HL-60/S4 (cell line): ENCODE data around the gene METTL1.

Source experiments
- in situ Hi-C: fragments of 300-500 bp; cut with MboI; formaldehyde crosslinking; loops from 2 replicates; pipeline ENCODE4 v1.14.3; 2022; ENCODE audit warnings: low sequenced_read_pairs

The METTL1 gene

GRCh38 chr12:57755194-57755453 is 16.8 kb downstream of the METTL1 start:
- in situ Hi-C loops = no loop called here

- in situ Hi-C loops = no loop called here
Measured at GRCh38 chr12:57754411-57755193, 17.3 kb downstream of the METTL1 start, which contains the start of gene MARCHF9. TSS of gene MARCHF9 (plus strand) at chr12:57755103. CDS start at chr12:57755529, 426 bp downstream.

GRCh38 chr12:57753756-57754337 is 18.1 kb downstream of the METTL1 start:
- in situ Hi-C loops = no loop called here

GRCh38 chr12:57752668-57753000 is 19.3 kb downstream of the METTL1 start:
- in situ Hi-C loops = no loop called here

GRCh38 chr12:57751788-57752667 is 19.9 kb downstream of the METTL1 start, which contains the start of gene CDK4:
TSS of gene CDK4 (minus strand) at chr12:57752310. CDS start at chr12:57751717, 593 bp downstream.
- in situ Hi-C loops = no loop called here

GRCh38 chr12:57751432-57751787 is 20.5 kb downstream of the METTL1 start:
- in situ Hi-C loops = no loop called here

GRCh38 chr12:57750561-57751431 is 21.1 kb downstream of the METTL1 start:
- in situ Hi-C loops = no loop called here

GRCh38 chr12:57749061-57749460 is 22.8 kb downstream of the METTL1 start:
- in situ Hi-C loops = no loop called here

- in situ Hi-C loops = no loop called here
Measured at GRCh38 chr12:57746025-57746424, 25.9 kb downstream of the METTL1 start.

GRCh38 chr12:57745485-57745881 is 26.4 kb downstream of the METTL1 start:
- in situ Hi-C loops = no loop called here

GRCh38 chr12:57744777-57745484 is 27.0 kb downstream of the METTL1 start, which contains the start of gene TSPAN31:
TSS of gene TSPAN31 (plus strand) at chr12:57745039. CDS start at chr12:57745155, 116 bp downstream.
- in situ Hi-C loops = no loop called here

- in situ Hi-C loops = no loop called here
Measured at GRCh38 chr12:57744194-57744776, 27.6 kb downstream of the METTL1 start.

- in situ Hi-C loops = no loop called here
Measured at GRCh38 chr12:57743769-57744168, 28.1 kb downstream of the METTL1 start.

- in situ Hi-C loops = no loop called here
Measured at GRCh38 chr12:57741844-57742738, 29.8 kb downstream of the METTL1 start.

- in situ Hi-C loops = no loop called here
Measured at GRCh38 chr12:57741413-57741789, 30.5 kb downstream of the METTL1 start.

GRCh38 chr12:57740656-57741412 is 31.1 kb downstream of the METTL1 start:
- in situ Hi-C loops = no loop called here

GRCh38 chr12:57739914-57740538 is 31.9 kb downstream of the METTL1 start:
- in situ Hi-C loops = no loop called here

- in situ Hi-C loops = no loop called here
Measured at GRCh38 chr12:57739387-57739786, 32.5 kb downstream of the METTL1 start.
